Thyroid gland (tissue), 4 donors: ENCODE results near the gene SNRK. TPM values are rescaled to one million over a fixed set of nuclear protein-coding genes. Genes with fewer than 3 reads are reported as not detected.

Experiments
- DNase-seq, 2 donors: peaks; one replicate each; pipeline ENCODE4 v3.0.0-alpha.2; 2019
- H3K27ac ChIP-seq, 3 donors: fragments of 200-600 bp; sonication (generic); 1 replicate in 2 of 3; 2 replicates in 1 of 3; pipeline ENCODE4 v1.5.1; 2016 to 2019; ENCODE audit warnings: mild to moderate bottlenecking in 1 of 3, moderate library complexity in 1 of 3
- H3K27me3 ChIP-seq: fragments of 200-600 bp; sonication (generic); one replicate; pipeline ENCODE4 v1.5.1; 2019
- H3K36me3 ChIP-seq, 2 donors: fragments of 200-600 bp; sonication (generic); one replicate each; pipeline ENCODE4 v1.5.1; 2016 to 2019
- H3K4me1 ChIP-seq, 2 donors: fragments of 200-600 bp; sonication (generic); one replicate each; pipeline ENCODE4 v1.5.1; 2017 to 2019
- H3K4me3 ChIP-seq, 3 donors: fragments of 200-600 bp; sonication (generic); replicated peaks in 1 of 3; 1 replicate in 2 of 3; 2 replicates in 1 of 3; pipeline ENCODE4 v1.5.1; 2016; ENCODE audit warnings: mild to moderate bottlenecking in 1 of 3
- H3K9me3 ChIP-seq: fragments of 200-600 bp; sonication (generic); one replicate; pipeline ENCODE4 v1.5.1; 2017
- POLR2A ChIP-seq, 2 donors: fragments of 450-650 bp; IDR thresholded peaks; one replicate each; pipeline ENCODE4 v1.6.1; 2017; ENCODE audit warnings: antibody characterized with exemption in 2 of 2, mild to moderate bottlenecking in 2 of 2, moderate library complexity in 1 of 2
- WGBS, 2 donors: methylation state at CpG; one replicate each; pipeline ENCODE4 v1.1.5; 2017; 5-methylcytosine and 5-hydroxymethylcytosine counted together
- intact Hi-C: fragments of 100-400 bp; cut with DNase I; formaldehyde crosslinking; loops from one replicate; pipeline ENCODE4 v1.15.1; 2023
- total RNA-seq, 4 donors: library from RNA; depleted of rRNA; stranded (reverse); fragments of >200 nt; gene quantifications; one replicate each; pipeline ENCODE4 v1.2.3, GENCODE V29; 2016
- TF ChIP-seq, protein P1 (sequence below), 6 experiments: fragments of 200-600 bp in 3 of 6; fragments of 450-650 bp in 3 of 6; sonication (generic) in 3 of 6; IDR thresholded peaks; one replicate each; pipeline ENCODE4 v1.5.1; 2016 to 2019; ENCODE audit warnings: antibody characterized with exemption in 6 of 6, mild to moderate bottlenecking in 2 of 6, inconsistent platforms in 1 of 6, moderate library complexity in 1 of 6

Gene SNRK
- total RNA-seq, 4 donors from 2014 or later = 44.2 to 90.5 (median 65.0) TPM

DNA sequence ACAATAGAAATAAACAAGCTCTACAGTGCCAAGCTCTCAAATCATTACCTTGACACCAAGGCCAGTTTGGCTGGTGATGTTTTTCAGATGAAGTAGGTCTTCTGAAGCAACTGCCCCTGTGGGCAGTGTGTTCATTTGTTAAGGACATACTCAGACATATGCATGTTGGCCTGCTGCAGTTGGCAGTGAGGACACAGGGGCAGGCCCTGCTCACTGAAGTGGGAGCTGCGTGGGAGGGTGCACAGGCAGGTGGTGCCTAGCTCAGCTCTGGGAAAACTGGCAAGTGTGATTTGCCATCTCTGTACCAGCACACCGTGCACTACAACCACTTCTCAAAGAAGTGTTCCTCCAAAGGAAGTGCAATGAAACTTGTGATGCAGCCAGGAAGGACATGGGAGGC, 28.5 kb upstream of the SNRK start:
- no peak overlapping the region for H3K27ac ChIP-seq
- no peak for TF ChIP-seq POLR2A (IDR thresholded peaks at IDR 0.05)
- TF ChIP-seq, protein P1, sequence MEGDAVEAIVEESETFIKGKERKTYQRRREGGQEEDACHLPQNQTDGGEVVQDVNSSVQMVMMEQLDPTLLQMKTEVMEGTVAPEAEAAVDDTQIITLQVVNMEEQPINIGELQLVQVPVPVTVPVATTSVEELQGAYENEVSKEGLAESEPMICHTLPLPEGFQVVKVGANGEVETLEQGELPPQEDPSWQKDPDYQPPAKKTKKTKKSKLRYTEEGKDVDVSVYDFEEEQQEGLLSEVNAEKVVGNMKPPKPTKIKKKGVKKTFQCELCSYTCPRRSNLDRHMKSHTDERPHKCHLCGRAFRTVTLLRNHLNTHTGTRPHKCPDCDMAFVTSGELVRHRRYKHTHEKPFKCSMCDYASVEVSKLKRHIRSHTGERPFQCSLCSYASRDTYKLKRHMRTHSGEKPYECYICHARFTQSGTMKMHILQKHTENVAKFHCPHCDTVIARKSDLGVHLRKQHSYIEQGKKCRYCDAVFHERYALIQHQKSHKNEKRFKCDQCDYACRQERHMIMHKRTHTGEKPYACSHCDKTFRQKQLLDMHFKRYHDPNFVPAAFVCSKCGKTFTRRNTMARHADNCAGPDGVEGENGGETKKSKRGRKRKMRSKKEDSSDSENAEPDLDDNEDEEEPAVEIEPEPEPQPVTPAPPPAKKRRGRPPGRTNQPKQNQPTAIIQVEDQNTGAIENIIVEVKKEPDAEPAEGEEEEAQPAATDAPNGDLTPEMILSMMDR (IDR thresholded peaks at IDR 0.05) = no peak

DNA sequence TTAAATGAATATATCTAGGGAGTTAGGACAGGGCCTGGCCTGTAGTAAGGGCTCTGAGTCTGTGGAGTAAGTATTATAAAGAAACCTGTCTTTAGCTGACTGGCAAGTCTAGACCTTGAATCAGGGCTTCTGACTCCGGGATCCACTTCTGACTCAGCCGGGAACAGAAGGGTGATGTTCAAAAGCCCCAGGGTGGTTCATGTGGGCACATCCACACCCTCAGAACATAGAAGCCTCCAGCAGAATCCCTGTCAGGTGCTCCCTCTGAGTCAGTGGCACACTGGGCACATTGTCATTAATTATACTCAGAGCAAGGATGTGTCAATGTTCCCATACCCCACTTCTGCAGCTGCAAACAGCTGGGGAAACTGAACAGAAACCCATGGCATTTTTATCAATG, 26.7 kb upstream of the SNRK start:
- intact Hi-C loops = no loop called here
- no peaks in the 10 kb centered on the region for H3K9me3 ChIP-seq
- no peak overlapping the region for H3K4me3 ChIP-seq
- H3K27ac ChIP-seq = no peak overlapping the region
- no peak for DNase-seq
- 93 to 96% methylated on average over 2 of the region's 2 CpGs for WGBS, 2 donors
- TF ChIP-seq, protein P1 (IDR thresholded peaks at IDR 0.05) = no peak
- TF ChIP-seq POLR2A (IDR thresholded peaks at IDR 0.05) = no peak
- H3K27me3 ChIP-seq = no peaks in the 10 kb centered on the region
- H3K36me3 ChIP-seq = no peaks in the 10 kb centered on the region
- no peaks in the 10 kb centered on the region for H3K4me1 ChIP-seq

More for the DNA sequence above, 28.5 kb upstream of the SNRK start:
- Histone ChIP-seq H3K4me3 (no peak overlapping the region), H3K27me3 (no peaks in the 10 kb centered on the region), H3K4me1 (no peaks in the 10 kb centered on the region), H3K9me3 (no peaks in the 10 kb centered on the region), H3K36me3 (no peaks in the 10 kb centered on the region)
- intact Hi-C loops = no loop called here
- DNase-seq = peak; percentile 67 to 77
- WGBS, 2 donors = 30 to 53% methylated on average over 2 of the region's 2 CpGs

DNA sequence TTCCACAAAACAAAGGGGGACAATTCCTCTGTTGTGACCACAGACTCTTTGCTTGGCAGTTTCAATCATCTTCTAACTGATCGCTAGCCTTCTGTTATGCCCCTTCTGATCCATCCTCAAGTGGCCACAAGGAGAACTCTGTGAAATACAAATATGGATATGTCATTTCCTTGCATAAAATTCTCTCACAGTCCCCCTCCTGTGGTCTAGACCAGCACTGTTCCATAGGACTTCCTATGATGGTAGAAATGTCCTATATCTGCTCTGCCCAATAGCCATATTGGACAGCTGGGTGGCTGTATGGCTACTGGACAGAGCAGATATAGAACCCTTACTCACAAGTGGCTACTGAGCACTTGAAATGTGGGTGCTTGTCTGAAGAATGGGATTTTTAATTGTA, 25.9 kb upstream of the SNRK start:
- WGBS, 2 donors = 93 to 100% methylated on average over 1 of the region's 1 CpG
- no peaks in the 10 kb centered on the region for H3K36me3 ChIP-seq
- no peak for TF ChIP-seq POLR2A (IDR thresholded peaks at IDR 0.05)
- TF ChIP-seq, protein P1 (IDR thresholded peaks at IDR 0.05) = no peak
- no peak for DNase-seq
- H3K4me3 ChIP-seq = no peak overlapping the region
- no peak overlapping the region for H3K27ac ChIP-seq
- H3K4me1 ChIP-seq = no peaks in the 10 kb centered on the region
- no peaks in the 10 kb centered on the region for H3K9me3 ChIP-seq
- intact Hi-C loops = no loop called here
- no peaks in the 10 kb centered on the region for H3K27me3 ChIP-seq

DNA sequence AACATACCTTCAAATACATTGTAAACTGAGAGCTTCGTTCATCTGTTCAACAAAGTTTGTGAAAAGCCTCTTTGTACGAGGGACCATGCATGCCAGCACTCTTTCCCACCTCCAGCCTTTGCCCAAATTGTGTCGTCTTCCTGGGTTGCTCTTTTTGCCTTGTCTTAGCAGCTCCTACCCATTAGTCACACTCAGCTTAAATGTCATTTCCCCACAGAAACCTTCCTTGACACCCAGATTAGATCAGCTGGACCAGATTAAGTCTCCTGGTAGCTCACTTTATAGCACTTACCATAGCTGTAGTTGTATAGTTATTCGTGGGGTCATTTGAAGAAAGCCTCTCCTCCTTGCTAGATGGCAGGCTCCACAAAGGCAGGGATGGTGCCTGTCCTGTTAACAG, 24.1 kb upstream of the SNRK start:
- H3K27me3 ChIP-seq = no peaks in the 10 kb centered on the region
- H3K36me3 ChIP-seq = no peaks in the 10 kb centered on the region
- DNase-seq = no peak
- no peak for TF ChIP-seq POLR2A (IDR thresholded peaks at IDR 0.05)
- TF ChIP-seq, protein P1 (IDR thresholded peaks at IDR 0.05) = no peak
- no peak overlapping the region for H3K27ac ChIP-seq
- no peaks in the 10 kb centered on the region for H3K9me3 ChIP-seq
- no peaks in the 10 kb centered on the region for H3K4me1 ChIP-seq
- intact Hi-C loops = no loop called here
- H3K4me3 ChIP-seq = no peak overlapping the region
- 85 to 86% methylated on average over 4 of the region's 4 CpGs for WGBS, 2 donors

DNA sequence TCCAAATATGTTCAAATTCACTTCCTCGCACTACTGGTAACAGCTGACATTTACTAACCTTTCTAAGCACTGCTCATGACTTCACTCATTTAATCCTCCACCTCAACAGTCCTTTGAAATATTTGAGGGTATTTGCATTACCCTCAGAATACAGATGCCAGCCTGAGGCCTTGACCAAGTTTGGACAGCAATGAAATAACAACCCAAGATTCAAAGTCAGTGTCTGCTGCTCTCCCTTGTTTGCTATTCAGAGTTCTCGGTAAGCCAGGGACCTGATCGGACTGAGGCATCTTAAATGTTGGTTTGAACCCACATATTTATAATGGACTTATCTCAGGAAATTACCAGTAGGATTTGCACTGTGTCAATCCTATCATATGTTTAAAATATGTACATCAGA, 19.9 kb upstream of the SNRK start:
- H3K4me3 ChIP-seq = no peak overlapping the region
- H3K27me3 ChIP-seq = no peaks in the 10 kb centered on the region
- no peak for DNase-seq
- intact Hi-C loops = no loop called here
- no peaks in the 10 kb centered on the region for H3K36me3 ChIP-seq
- TF ChIP-seq, protein P1 (IDR thresholded peaks at IDR 0.05) = no peak
- TF ChIP-seq POLR2A (IDR thresholded peaks at IDR 0.05) = no peak
- H3K4me1 ChIP-seq = no peaks in the 10 kb centered on the region
- H3K27ac ChIP-seq = no peak overlapping the region
- H3K9me3 ChIP-seq = no peaks in the 10 kb centered on the region
- 63 to 65% methylated on average over 3 of the region's 3 CpGs for WGBS, 2 donors
